Esophagus muscularis mucosa (tissue), 4 donors: ENCODE measurements around the gene RPS6KB1. TPM values are rescaled to one million over a fixed set of nuclear protein-coding genes. Genes with fewer than 3 reads are reported as not detected.
"Not testable (repeated sequence)": the region's sequence is repeated elsewhere in the genome, so short reads cannot be mapped to it uniquely, and the experiment has no call there.

ENCODE experiments used
- DNase-seq: peaks from one replicate; pipeline ENCODE4 v3.0.0-alpha.2; 2017; ENCODE audit errors: extremely low spot score
- H3K27ac ChIP-seq, 4 donors: fragments of 200-600 bp; sonication (generic); replicated peaks in 1 of 4; 1 replicate in 3 of 4; 2 replicates in 1 of 4; pipeline ENCODE4 v1.5.1; 2016 to 2019; ENCODE audit warnings: mild to moderate bottlenecking in 1 of 4
- H3K27me3 ChIP-seq, 4 donors: fragments of 200-600 bp; sonication (generic); one replicate each; pipeline versions ENCODE4 v1.5.1 to v1.6.0; 2016 to 2019
- H3K36me3 ChIP-seq, 4 donors: fragments of 200-600 bp; sonication (generic); one replicate each; pipeline ENCODE4 v1.5.1; 2016 to 2019
- H3K4me1 ChIP-seq, 4 donors: fragments of 200-600 bp; sonication (generic); one replicate each; pipeline ENCODE4 v1.5.1; 2016 to 2019
- H3K4me3 ChIP-seq, 4 donors: fragments of 200-600 bp; sonication (generic); 1 replicate in 2 of 4; 2 replicates in 2 of 4; pipeline ENCODE4 v1.5.1; 2016 to 2019; ENCODE audit warnings: mild to moderate bottlenecking in 4 of 4, moderate library complexity in 1 of 4
- H3K9me3 ChIP-seq, 4 donors: fragments of 200-600 bp; sonication (generic); 1 replicate in 3 of 4; 2 replicates in 1 of 4; pipeline ENCODE4 v1.5.1; 2016 to 2019
- EP300 ChIP-seq: sonication (generic); formaldehyde crosslinking; IDR thresholded peaks from one replicate; pipeline ENCODE4 v1.6.1; 2017; ENCODE audit warnings: antibody characterized with exemption
- POLR2A ChIP-seq: fragments of 450-650 bp; IDR thresholded peaks from one replicate; pipeline ENCODE4 v1.6.1; 2017; ENCODE audit warnings: antibody characterized with exemption, moderate library complexity, mild to moderate bottlenecking, low read depth
- POLR2AphosphoS5 ChIP-seq, 2 donors: sonication (generic); formaldehyde crosslinking; IDR thresholded peaks; one replicate each; pipeline ENCODE4 v1.6.1; 2017; ENCODE audit warnings: antibody characterized with exemption in 2 of 2
- WGBS: methylation state at CpG from one replicate; pipeline ENCODE4 v1.1.5; 2018; 5-methylcytosine and 5-hydroxymethylcytosine counted together
- intact Hi-C: fragments of 100-400 bp; cut with DNase I; formaldehyde crosslinking; loops from one replicate; pipeline ENCODE4 v1.15.1; 2023
- total RNA-seq, 4 donors: library from RNA; depleted of rRNA; stranded (reverse); fragments of >200 nt; gene quantifications; one replicate each; pipeline versions ENCODE4 v1.1.0 to v1.2.1, GENCODE V29; 2016
- TF ChIP-seq, protein P1 (sequence below), 3 experiments: fragments of 200-600 bp in 2 of 3; fragments of 450-650 bp in 1 of 3; sonication (generic) in 2 of 3; IDR thresholded peaks; one replicate each; pipeline ENCODE4 v1.5.1; 2017 to 2019; ENCODE audit warnings: antibody characterized with exemption in 3 of 3, mild to moderate bottlenecking in 2 of 3, moderate library complexity in 1 of 3

Gene RPS6KB1
- total RNA-seq, 4 donors from 2014 or later: 26.6 to 45.2 (median 33.4) TPM

DNA sequence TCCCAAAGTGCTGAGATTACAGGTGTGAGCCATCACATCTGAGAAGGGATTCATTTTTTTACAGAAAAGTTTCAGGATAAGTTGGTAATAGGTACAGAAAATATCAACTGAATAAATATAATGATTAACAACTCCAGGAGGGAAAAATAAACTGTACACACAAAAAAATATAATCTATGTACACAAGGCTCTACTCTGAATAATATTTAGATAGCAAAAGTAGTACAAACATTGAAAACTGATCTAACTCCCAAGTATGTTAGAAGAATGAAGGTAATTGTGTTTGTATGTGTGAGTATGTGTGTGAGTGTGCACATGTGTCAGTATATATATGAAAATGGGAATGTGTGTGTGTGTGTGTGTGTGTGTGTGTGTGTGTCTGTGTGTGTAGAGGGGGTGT, 20.6 kb upstream of the RPS6KB1 start:
- peaks cover 9 to 68% (median 46%) of the 10 kb centered on the region in 4 donors for H3K36me3 ChIP-seq
- TF ChIP-seq POLR2A (no peak), EP300 (no peak), POLR2AphosphoS5 (IDR thresholded peaks at IDR 0.05) (no peak)
- TF ChIP-seq, protein P1, sequence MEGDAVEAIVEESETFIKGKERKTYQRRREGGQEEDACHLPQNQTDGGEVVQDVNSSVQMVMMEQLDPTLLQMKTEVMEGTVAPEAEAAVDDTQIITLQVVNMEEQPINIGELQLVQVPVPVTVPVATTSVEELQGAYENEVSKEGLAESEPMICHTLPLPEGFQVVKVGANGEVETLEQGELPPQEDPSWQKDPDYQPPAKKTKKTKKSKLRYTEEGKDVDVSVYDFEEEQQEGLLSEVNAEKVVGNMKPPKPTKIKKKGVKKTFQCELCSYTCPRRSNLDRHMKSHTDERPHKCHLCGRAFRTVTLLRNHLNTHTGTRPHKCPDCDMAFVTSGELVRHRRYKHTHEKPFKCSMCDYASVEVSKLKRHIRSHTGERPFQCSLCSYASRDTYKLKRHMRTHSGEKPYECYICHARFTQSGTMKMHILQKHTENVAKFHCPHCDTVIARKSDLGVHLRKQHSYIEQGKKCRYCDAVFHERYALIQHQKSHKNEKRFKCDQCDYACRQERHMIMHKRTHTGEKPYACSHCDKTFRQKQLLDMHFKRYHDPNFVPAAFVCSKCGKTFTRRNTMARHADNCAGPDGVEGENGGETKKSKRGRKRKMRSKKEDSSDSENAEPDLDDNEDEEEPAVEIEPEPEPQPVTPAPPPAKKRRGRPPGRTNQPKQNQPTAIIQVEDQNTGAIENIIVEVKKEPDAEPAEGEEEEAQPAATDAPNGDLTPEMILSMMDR (IDR thresholded peaks at IDR 0.05): no peak
- no peak overlapping the region for H3K27ac ChIP-seq
- intact Hi-C loops: no loop called here
- no peaks in the 10 kb centered on the region for H3K4me1 ChIP-seq
- no peaks in the 10 kb centered on the region for H3K27me3 ChIP-seq
- no peaks in the 10 kb centered on the region for H3K9me3 ChIP-seq
- DNase-seq: no peak
- H3K4me3 ChIP-seq: no peak overlapping the region

GRCh38 chr17:59873414-59873813, 19.5 kb upstream of the RPS6KB1 start:
- intact Hi-C loops, H3K27ac ChIP-seq, H3K4me1 ChIP-seq, H3K9me3 ChIP-seq, H3K4me3 ChIP-seq, H3K27me3 ChIP-seq, DNase-seq: not testable (repeated sequence)
- peaks cover 9 to 75% (median 56%) of the 10 kb centered on the region in 4 donors for H3K36me3 ChIP-seq
- WGBS: 96% methylated on average over 8 of the region's 8 CpGs

DNA sequence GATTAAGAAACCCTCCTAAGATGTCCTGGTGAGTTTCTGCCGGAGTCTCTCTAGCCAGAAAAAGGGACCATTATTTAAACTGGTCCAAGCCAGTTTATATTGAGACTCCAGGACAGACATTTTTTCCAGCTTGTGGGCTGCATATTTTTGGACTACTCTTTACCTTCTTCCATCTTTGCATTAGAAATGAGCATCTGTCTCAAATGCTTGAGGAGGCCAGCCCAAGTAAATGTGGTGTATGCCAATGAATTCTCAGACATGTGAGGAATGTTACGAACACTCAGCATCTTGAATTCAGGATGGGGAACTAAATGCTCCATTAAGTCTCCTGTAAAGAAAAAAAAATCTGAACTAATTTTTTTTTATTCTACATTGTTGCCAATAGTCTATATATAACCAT, 18.5 kb upstream of the RPS6KB1 start:
- no peaks in the 10 kb centered on the region for H3K27me3 ChIP-seq
- peaks cover 10 to 84% (median 64%) of the 10 kb centered on the region in 4 donors for H3K36me3 ChIP-seq
- H3K4me3 ChIP-seq: no peak overlapping the region
- no peaks in the 10 kb centered on the region for H3K9me3 ChIP-seq
- TF ChIP-seq, protein P1 (IDR thresholded peaks at IDR 0.05): no peak
- TF ChIP-seq POLR2AphosphoS5 (IDR thresholded peaks at IDR 0.05) (no peak), EP300 (no peak), POLR2A (no peak)
- 95% methylated on average over 2 of the region's 2 CpGs for WGBS
- no peak for DNase-seq
- no peak overlapping the region for H3K27ac ChIP-seq
- intact Hi-C loops: no loop called here
- H3K4me1 ChIP-seq: no peaks in the 10 kb centered on the region

DNA sequence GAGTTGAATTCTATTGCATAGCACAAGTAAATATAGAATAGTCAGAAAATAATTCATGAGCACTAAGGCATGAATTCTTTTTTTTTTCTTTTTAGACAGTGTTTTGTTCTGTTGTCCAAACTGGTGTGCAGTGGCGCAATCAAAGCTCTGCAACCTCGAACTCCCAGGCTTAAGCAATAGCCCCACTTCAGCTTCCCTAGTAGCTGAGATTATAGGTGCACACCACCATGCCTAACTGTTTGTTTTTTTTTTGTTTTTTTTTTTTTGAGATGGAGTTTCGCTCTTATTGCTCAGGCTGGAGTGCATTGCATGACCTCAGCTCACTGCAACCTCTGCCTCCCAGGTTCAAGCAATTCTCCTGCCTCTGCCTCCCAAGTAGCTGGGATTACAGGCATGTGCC, 16.8 kb upstream of the RPS6KB1 start:
- no peak overlapping the region for H3K27ac ChIP-seq
- no peaks in the 10 kb centered on the region for H3K9me3 ChIP-seq
- no peaks in the 10 kb centered on the region for H3K4me1 ChIP-seq
- WGBS: 96% methylated on average over 3 of the region's 3 CpGs
- intact Hi-C loops: no loop called here
- H3K27me3 ChIP-seq: no peaks in the 10 kb centered on the region
- TF ChIP-seq, protein P1 (IDR thresholded peaks at IDR 0.05): no peak
- no peak for TF ChIP-seq POLR2AphosphoS5 (IDR thresholded peaks at IDR 0.05)
- TF ChIP-seq POLR2A: no peak
- no peak for TF ChIP-seq EP300
- peaks cover 13 to 95% (median 71%) of the 10 kb centered on the region in 4 donors for H3K36me3 ChIP-seq
- H3K4me3 ChIP-seq: no peak overlapping the region
- no peak for DNase-seq

GRCh38 chr17:59877965-59878364, 15.0 kb upstream of the RPS6KB1 start:
- Histone ChIP-seq H3K9me3 (no peaks in the 10 kb centered on the region), H3K4me1 (no peaks in the 10 kb centered on the region), H3K36me3 (peaks cover 14 to 96% (median 72%) of the 10 kb centered on the region in 4 donors), H3K27me3 (no peaks in the 10 kb centered on the region), H3K4me3 (no peak overlapping the region), H3K27ac (no peak overlapping the region)
- 90% methylated on average over 5 of the region's 5 CpGs for WGBS
- intact Hi-C loops: no loop called here
- TF ChIP-seq POLR2AphosphoS5 (IDR thresholded peaks at IDR 0.05) (no peak), POLR2A (no peak), EP300 (no peak)
- TF ChIP-seq, protein P1 (IDR thresholded peaks at IDR 0.05): no peak
- no peak for DNase-seq
